ENCODE results near the gene SPTSSB.

The SPTSSB gene

DNA sequence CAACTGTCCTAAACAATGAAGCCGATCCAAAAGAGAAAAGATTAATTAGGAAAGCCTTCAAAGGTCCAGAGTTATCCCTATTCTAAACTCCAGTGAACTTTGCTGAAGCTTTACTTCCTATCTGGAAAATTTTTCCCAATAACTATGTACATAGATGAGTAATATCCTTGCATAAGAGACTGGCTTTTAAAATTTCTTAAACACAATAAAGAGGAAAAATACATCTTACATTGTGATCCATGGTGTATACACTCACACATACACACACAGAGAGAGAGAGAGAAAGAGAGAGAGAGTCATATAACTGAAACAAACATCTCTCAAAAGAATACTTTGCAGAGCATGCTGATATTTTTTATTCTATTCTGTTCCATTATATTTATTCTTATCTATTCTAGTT, 20.0 kb downstream of the SPTSSB start:
- no peak overlapping the region for H3K27ac ChIP-seq (ENCODE audit: low read depth, low read length)

DNA sequence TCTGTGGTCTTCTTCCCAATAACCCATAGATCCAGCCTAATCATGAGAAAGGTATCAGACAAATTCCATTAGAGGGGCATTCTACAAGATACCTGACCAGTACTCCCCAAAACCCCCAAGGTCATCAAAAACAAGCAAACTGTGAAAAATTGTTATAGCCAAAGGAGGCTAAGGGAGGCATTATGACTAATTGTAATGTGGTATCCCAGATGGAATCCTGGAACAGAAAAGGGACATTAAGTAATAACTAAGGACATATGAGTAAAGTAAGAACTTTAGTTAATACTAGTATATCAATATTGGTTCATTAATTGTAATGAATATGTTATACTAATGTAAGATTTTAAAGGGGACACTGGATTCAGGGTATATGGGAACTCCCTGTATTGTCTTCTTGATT, 20.4 kb downstream of the SPTSSB start:
- Histone ChIP-seq H3K4me1 (ENCODE audit: control insufficient read depth, insufficient read depth, low read length) (peaks cover 5% of the 10 kb centered on the region; the same call in 1 of the 2 replicates), H3K27ac (ENCODE audit: low read depth, low read length) (no peak overlapping the region), H3K9ac (ENCODE audit: low read length) (no peak overlapping the region), H3K4me3 (ENCODE audit: low read depth, low read length) (no peak overlapping the region), H3K27me3 (ENCODE audit: control insufficient read depth, insufficient read depth, low read length) (no peaks in the 10 kb centered on the region), H3K36me3 (ENCODE audit: control insufficient read depth, insufficient read depth, low read length) (no peaks in the 10 kb centered on the region), H3K9me3 (ENCODE audit: control insufficient read depth, insufficient read depth, low read depth, low read length) (no peaks in the 10 kb centered on the region)

More for the DNA sequence above, 20.0 kb downstream of the SPTSSB start:
- Histone ChIP-seq H3K9me3 (ENCODE audit: control insufficient read depth, insufficient read depth, low read depth, low read length) (no peaks in the 10 kb centered on the region), H3K36me3 (ENCODE audit: control insufficient read depth, insufficient read depth, low read length) (no peaks in the 10 kb centered on the region), H3K4me3 (ENCODE audit: low read depth, low read length) (no peak overlapping the region), H3K9ac (ENCODE audit: low read length) (no peak overlapping the region), H3K27me3 (ENCODE audit: control insufficient read depth, insufficient read depth, low read length) (no peaks in the 10 kb centered on the region), H3K4me1 (ENCODE audit: control insufficient read depth, insufficient read depth, low read length) (peaks cover 5% of the 10 kb centered on the region; the same call in 1 of the 2 replicates)

- Histone ChIP-seq H3K4me1 (ENCODE audit: control insufficient read depth, insufficient read depth, low read length) (peaks cover 5% of the 10 kb centered on the region; the same call in 1 of the 2 replicates), H3K27me3 (ENCODE audit: control insufficient read depth, insufficient read depth, low read length) (no peaks in the 10 kb centered on the region), H3K36me3 (ENCODE audit: control insufficient read depth, insufficient read depth, low read length) (no peaks in the 10 kb centered on the region), H3K9ac (ENCODE audit: low read length) (no peak overlapping the region), H3K9me3 (ENCODE audit: control insufficient read depth, insufficient read depth, low read depth, low read length) (no peaks in the 10 kb centered on the region), H3K27ac (ENCODE audit: low read depth, low read length) (no peak overlapping the region), H3K4me3 (ENCODE audit: low read depth, low read length) (no peak overlapping the region)
Observed at GRCh38 chr3:161349529-161350312, 21.6 kb downstream of the SPTSSB start.

GRCh38 chr3:161348796-161349400, 22.4 kb downstream of the SPTSSB start:
- Histone ChIP-seq H3K4me1 (ENCODE audit: control insufficient read depth, insufficient read depth, low read length) (peaks cover 5% of the 10 kb centered on the region; the same call in 1 of the 2 replicates), H3K4me3 (ENCODE audit: low read depth, low read length) (no peak overlapping the region), H3K27me3 (ENCODE audit: control insufficient read depth, insufficient read depth, low read length) (no peaks in the 10 kb centered on the region), H3K9me3 (ENCODE audit: control insufficient read depth, insufficient read depth, low read depth, low read length) (no peaks in the 10 kb centered on the region), H3K36me3 (ENCODE audit: control insufficient read depth, insufficient read depth, low read length) (no peaks in the 10 kb centered on the region), H3K9ac (ENCODE audit: low read length) (no peak overlapping the region), H3K27ac (ENCODE audit: low read depth, low read length) (no peak overlapping the region)

DNA sequence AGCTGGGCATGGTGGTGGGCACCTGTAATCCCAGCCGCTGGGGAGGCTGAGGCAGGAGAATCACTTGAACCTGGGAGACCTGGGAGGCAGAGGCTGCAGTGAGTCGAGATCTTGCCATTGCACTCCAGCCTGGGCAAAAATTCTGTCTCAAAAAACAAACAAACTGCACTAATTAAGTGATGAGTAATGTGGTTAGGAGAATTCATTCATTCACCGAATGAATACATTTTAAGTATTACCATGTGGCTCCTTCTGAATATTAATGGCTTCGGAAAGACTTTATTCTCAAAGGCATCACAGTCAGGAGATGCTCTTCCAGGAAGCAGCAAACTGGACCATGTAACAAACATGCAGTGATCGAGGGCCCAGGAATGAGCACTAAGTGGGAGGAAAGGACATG, 23.6 kb downstream of the SPTSSB start:
- H3K4me3 ChIP-seq (ENCODE audit: low read depth, low read length): no peak overlapping the region
- no peak overlapping the region for H3K9ac ChIP-seq (ENCODE audit: low read length)
- H3K27me3 ChIP-seq (ENCODE audit: control insufficient read depth, insufficient read depth, low read length): no peaks in the 10 kb centered on the region
- no peak overlapping the region for H3K27ac ChIP-seq (ENCODE audit: low read depth, low read length)
- peaks cover 5% of the 10 kb centered on the region; the same call in 1 of the 2 replicates for H3K4me1 ChIP-seq (ENCODE audit: control insufficient read depth, insufficient read depth, low read length)
- no peaks in the 10 kb centered on the region for H3K36me3 ChIP-seq (ENCODE audit: control insufficient read depth, insufficient read depth, low read length)
- no peaks in the 10 kb centered on the region for H3K9me3 ChIP-seq (ENCODE audit: control insufficient read depth, insufficient read depth, low read depth, low read length)

DNA sequence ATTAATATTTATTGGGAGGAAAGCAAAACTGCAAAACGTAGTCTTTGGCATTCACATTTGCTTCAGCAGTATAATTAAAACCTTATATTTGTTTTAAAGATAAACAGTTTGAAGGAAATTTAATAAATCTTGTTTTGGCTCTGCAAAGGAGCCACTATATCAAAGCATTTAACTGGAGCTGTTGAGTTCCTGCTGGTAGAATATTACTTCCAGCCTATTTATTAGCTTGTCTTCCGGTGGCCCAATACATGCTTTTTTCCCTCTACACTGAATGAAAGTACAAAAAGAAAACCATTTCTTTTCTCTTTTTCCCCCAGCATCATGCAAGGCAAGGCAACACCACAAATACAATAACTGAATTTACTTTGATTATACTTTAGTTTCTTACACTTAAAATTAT, 26.3 kb downstream of the SPTSSB start:
- H3K9me3 ChIP-seq (ENCODE audit: control insufficient read depth, insufficient read depth, low read depth, low read length): no peaks in the 10 kb centered on the region
- no peak overlapping the region for H3K27ac ChIP-seq (ENCODE audit: low read depth, low read length)
- H3K27me3 ChIP-seq (ENCODE audit: control insufficient read depth, insufficient read depth, low read length): no peaks in the 10 kb centered on the region
- H3K4me1 ChIP-seq (ENCODE audit: control insufficient read depth, insufficient read depth, low read length): peaks cover 4% of the 10 kb centered on the region; the same call in 1 of the 2 replicates
- H3K4me3 ChIP-seq (ENCODE audit: low read depth, low read length): no peak overlapping the region
- H3K9ac ChIP-seq (ENCODE audit: low read length): no peak overlapping the region
- no peaks in the 10 kb centered on the region for H3K36me3 ChIP-seq (ENCODE audit: control insufficient read depth, insufficient read depth, low read length)

- H3K4me3 ChIP-seq (ENCODE audit: low read depth, low read length): no peak overlapping the region
- H3K9ac ChIP-seq (ENCODE audit: low read length): no peak overlapping the region
- H3K4me1 ChIP-seq (ENCODE audit: control insufficient read depth, insufficient read depth, low read length): no peaks in the 10 kb centered on the region
- no peaks in the 10 kb centered on the region for H3K27me3 ChIP-seq (ENCODE audit: control insufficient read depth, insufficient read depth, low read length)
- no peak overlapping the region for H3K27ac ChIP-seq (ENCODE audit: low read depth, low read length)
- no peaks in the 10 kb centered on the region for H3K36me3 ChIP-seq (ENCODE audit: control insufficient read depth, insufficient read depth, low read length)
- no peaks in the 10 kb centered on the region for H3K9me3 ChIP-seq (ENCODE audit: control insufficient read depth, insufficient read depth, low read depth, low read length)
Observed at GRCh38 chr3:161343986-161344385, 27.3 kb downstream of the SPTSSB start.

DNA sequence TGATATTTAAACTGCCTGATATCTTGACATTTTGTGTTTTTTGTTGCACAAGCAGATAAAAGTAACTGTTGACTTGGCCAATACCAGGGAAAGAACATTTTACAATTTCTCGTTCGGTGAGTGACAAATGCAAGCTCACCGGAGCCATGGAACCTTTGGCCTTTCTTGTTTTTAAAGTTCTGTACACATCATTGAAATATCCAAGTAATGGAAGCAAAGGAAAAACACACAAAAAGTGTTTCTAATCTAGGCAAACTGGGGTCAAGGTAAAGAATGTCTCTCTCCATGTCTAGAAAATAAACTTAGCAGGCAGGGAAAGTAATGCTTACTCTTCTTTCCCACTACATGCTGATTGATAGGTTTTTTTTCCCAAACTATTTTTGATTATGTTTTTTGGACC, 27.8 kb downstream of the SPTSSB start:
- H3K36me3 ChIP-seq (ENCODE audit: control insufficient read depth, insufficient read depth, low read length): no peaks in the 10 kb centered on the region
- no peak overlapping the region for H3K4me3 ChIP-seq (ENCODE audit: low read depth, low read length)
- H3K27me3 ChIP-seq (ENCODE audit: control insufficient read depth, insufficient read depth, low read length): no peaks in the 10 kb centered on the region
- H3K4me1 ChIP-seq (ENCODE audit: control insufficient read depth, insufficient read depth, low read length): no peaks in the 10 kb centered on the region
- H3K9me3 ChIP-seq (ENCODE audit: control insufficient read depth, insufficient read depth, low read depth, low read length): no peaks in the 10 kb centered on the region
- H3K9ac ChIP-seq (ENCODE audit: low read length): no peak overlapping the region
- no peak overlapping the region for H3K27ac ChIP-seq (ENCODE audit: low read depth, low read length)

DNA sequence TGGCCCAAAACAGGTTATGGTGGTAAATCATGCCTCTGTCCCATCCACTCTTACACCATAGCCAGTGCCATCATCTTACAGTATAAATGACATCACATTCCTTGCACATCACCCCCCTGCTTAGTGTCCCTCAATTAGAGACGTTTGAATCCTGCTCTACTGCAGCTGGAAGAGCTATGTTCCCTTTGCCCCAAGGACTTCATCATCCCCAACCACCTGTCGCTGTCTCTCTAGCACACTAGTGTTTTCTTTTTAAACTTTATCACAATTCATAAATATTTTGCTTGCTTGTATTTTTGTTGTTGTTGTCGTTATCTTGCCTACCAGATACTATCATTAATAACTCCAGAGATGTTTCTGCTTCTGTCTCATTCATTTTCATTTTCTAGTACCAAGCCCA, 28.7 kb downstream of the SPTSSB start:
- H3K9me3 ChIP-seq (ENCODE audit: control insufficient read depth, insufficient read depth, low read depth, low read length): no peaks in the 10 kb centered on the region
- no peak overlapping the region for H3K4me3 ChIP-seq (ENCODE audit: low read depth, low read length)
- no peaks in the 10 kb centered on the region for H3K4me1 ChIP-seq (ENCODE audit: control insufficient read depth, insufficient read depth, low read length)
- H3K27me3 ChIP-seq (ENCODE audit: control insufficient read depth, insufficient read depth, low read length): no peaks in the 10 kb centered on the region
- H3K27ac ChIP-seq (ENCODE audit: low read depth, low read length): no peak overlapping the region
- H3K9ac ChIP-seq (ENCODE audit: low read length): no peak overlapping the region
- H3K36me3 ChIP-seq (ENCODE audit: control insufficient read depth, insufficient read depth, low read length): no peaks in the 10 kb centered on the region

GRCh38 chr3:161339517-161340500, 31.5 kb downstream of the SPTSSB start:
- Histone ChIP-seq H3K9ac (ENCODE audit: low read length) (no peak overlapping the region), H3K36me3 (ENCODE audit: control insufficient read depth, insufficient read depth, low read length) (no peaks in the 10 kb centered on the region), H3K27me3 (ENCODE audit: control insufficient read depth, insufficient read depth, low read length) (no peaks in the 10 kb centered on the region), H3K27ac (ENCODE audit: low read depth, low read length) (no peak overlapping the region), H3K9me3 (ENCODE audit: control insufficient read depth, insufficient read depth, low read depth, low read length) (no peaks in the 10 kb centered on the region), H3K4me3 (ENCODE audit: low read depth, low read length) (no peak overlapping the region), H3K4me1 (ENCODE audit: control insufficient read depth, insufficient read depth, low read length) (no peaks in the 10 kb centered on the region)
